GM19099 (cell line): ENCODE results near the gene DNAAF9.

Source experiments
- POLR2A ChIP-seq: IDR thresholded peaks from 3 replicates; pipeline ENCODE4 v1.6.1; 2011; ENCODE audit warnings: low read depth; ENCODE audit not compliant: insufficient read length; ENCODE audit errors: extremely low read depth

DNAAF9 gene

GRCh38 chr20:3420211-3420707 is 12.8 kb upstream of the DNAAF9 start:
- no peak for TF ChIP-seq POLR2A

DNA sequence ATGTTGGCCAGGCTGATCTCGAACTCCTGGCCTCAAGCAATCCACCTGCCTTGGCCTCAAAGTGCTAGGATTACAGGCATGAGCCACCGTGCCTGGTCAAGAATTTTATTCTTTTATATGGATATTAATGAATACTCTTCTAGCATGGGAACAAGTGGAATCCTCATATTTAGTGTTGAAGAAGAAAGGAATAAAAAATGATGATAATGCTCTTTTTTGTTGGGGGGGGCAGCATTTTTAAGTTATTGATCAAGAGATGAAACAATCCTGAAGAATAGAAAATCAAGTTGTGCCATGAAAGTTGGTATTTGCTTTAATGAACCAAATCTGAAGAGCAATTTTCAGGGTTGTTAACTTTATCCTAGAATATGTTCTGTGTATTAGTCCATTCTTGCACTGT is 6.7 kb upstream of the DNAAF9 start:
- no peak for TF ChIP-seq POLR2A

DNA sequence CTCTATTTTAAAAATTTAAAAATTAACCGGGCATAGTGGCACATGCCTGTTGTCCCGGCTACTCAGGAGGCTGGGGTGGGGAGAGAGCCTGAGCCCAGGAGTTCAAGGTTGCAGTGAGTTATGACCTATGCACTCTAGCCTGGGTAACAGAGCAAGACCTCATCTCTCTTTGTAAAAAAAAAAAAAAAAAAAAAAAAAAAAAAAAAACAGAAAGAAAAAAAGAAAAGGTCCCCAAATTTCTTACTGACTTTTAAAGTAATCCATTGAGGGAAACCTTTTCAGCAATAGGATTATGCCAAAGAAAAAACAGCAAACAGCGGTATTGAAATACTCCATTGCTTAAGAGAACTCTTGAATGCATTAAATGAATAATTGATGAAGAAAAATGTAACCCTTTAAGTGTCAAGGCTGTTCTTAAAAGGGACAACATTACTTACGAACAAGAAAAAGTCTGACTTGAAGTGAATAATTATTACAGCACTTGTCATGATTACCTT is 6.0 kb upstream of the DNAAF9 start:
- no peak for TF ChIP-seq POLR2A

DNA sequence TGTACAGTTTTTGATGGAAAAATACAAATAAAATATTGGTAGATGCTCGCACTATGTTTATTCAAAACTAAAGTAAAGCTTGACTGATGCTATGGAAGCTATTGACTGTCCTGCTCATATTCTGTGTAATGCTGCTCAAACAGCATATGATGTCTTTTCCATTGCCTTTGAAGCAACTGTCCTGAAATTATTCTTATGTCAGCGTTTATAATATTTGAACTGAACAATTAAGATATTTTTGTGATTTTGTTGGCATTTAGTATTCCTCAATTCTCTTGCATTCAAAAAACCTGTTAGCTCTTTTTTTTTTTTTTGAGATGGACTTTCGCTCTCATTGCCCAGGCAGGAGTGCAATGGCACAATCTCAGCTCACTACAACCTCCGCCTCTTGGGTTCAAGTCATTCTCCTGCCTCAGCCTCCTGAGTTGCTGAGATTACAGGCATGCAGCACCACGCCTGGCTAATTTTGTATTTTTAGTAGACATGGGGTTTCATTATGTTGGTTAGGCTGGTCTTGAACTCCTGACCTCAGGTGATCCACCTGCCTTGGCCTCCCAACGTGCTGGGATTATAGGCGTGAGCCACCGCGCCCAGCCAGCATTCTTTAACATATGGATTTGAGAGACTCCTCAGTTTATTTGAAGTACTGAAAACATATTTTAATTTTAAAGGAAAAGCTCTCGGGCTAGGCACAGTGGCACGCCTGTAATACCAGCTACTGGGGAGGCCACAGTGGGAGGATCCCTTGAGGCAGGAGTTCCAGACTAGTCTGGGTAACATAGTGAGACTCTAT is 5.3 kb upstream of the DNAAF9 start:
- no peak for TF ChIP-seq POLR2A

GRCh38 chr20:3410464-3410863 is 3.0 kb upstream of the DNAAF9 start:
- TF ChIP-seq POLR2A, result no peak

- TF ChIP-seq POLR2A, result no peak
Observed at GRCh38 chr20:3409417-3409816, 1.9 kb upstream of the DNAAF9 start.

- no peak for TF ChIP-seq POLR2A
Observed at GRCh38 chr20:3407771-3408637, 535 bp upstream of the DNAAF9 start.

- TF ChIP-seq POLR2A, result no peak
Observed at GRCh38 chr20:3406481-3407039, 909 bp downstream of the DNAAF9 start.

DNA sequence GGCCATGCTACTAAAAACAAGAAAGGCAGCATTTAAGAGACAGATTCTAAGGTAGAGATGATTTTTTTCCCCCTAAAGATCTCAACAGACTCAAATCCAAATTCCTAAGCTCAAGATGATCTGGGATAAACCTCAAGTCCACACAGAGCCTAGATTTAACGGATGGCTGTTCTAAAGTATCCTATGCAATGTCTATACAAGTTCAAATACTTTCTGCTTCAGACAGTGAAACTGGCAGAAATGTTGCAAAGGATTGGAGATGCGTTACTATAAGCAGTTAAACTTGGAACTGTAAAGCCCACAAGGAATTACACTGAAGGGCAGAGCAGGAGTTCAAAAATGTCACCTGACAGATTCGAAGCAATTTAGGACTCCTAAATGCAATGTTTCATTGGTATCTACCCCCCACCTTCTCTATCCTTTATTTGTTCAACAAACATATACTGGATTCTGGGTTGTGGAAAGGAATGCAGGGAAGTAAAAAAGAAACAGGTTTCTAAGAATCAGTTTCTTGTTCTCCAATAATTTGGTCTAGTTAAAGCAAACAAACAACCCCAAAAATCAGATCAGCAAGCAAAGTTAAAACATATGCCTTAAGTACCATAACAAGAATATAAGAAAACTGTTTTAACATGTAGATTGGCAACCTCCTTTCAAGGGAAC is 1.6 kb downstream of the DNAAF9 start:
- no peak for TF ChIP-seq POLR2A

DNA sequence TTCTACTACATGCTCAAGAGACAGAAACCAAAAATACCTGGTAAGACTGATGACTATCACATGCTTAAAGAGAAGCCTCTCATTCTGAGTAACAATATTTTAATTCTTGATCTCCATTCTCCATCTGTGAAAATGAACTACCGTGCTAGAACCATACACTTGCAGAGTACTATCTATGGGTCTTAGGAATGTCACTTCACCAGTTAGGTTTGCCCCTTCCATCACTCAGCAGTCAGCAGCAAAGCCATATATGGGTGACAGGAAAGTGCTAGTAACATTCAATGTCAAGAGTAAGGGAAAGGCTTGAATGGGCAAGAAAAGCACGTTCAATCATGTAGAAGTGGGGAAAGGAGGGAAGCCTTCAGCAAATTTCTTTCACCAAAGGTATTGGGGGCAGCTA is 2.3 kb downstream of the DNAAF9 start:
- no peak for TF ChIP-seq POLR2A

DNA sequence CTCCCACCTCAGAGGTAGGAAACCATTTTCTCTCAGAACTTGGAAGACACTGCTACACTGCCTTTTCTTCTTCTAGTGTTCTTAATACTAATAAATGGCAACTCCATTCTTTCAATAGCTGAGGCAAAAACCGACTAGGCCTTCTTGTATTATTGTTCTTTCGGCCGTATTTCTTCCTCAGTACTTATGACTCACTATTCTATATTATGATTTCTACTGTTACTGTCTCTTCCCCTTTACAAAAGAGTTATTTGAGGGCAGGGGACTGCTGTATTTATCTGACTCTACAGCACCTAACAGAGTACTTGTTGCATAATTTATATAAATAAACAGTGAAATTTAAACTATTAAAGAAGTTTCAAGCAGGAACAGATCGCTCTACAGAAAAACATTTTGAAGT is 3.1 kb downstream of the DNAAF9 start:
- TF ChIP-seq POLR2A, result no peak

- TF ChIP-seq POLR2A, result no peak
Observed at GRCh38 chr20:3403741-3404140, 3.7 kb downstream of the DNAAF9 start.

- no peak for TF ChIP-seq POLR2A
Observed at GRCh38 chr20:3402453-3402852, 5.0 kb downstream of the DNAAF9 start.

DNA sequence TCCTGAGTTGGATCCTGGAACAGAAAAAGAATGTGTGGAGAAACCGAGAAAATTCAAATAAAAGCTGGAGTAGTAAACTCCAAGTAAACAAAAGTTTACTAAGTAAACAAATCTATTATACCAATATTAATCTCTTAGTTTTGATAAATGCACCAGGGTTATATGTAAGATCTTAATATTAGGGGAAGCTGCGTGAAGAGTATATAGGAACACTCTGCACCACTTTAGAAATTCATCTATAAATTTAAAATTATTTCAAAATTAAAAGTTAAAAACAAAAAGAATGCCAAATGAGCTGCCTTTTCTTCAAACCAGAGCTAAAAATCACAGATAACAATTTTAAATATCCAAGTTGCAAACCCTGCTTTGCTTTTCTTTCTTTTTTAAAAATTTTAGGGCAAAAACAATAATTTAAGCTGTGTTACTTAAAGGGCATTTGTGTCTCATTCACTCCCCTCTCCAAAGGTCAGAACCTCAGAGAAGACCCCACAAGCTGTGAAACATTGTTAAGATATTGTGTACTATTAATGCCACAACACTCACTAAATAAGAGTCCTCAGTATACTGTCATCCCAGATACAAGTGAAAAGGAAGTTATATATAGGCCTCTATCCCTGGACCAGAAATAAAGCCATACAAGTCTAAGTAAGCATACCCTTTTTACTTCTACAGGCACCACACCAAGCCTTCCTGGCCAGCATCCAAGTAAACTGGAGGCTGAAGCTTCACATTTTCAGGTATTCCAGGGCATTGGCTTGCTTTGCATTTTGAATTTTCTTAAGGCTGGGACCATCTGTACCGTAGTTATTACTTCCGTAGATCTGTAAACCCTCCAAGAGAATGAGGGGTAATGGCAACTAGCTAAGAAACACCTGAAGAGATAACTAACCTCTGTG is 7.0 kb downstream of the DNAAF9 start:
- TF ChIP-seq POLR2A, result no peak

DNA sequence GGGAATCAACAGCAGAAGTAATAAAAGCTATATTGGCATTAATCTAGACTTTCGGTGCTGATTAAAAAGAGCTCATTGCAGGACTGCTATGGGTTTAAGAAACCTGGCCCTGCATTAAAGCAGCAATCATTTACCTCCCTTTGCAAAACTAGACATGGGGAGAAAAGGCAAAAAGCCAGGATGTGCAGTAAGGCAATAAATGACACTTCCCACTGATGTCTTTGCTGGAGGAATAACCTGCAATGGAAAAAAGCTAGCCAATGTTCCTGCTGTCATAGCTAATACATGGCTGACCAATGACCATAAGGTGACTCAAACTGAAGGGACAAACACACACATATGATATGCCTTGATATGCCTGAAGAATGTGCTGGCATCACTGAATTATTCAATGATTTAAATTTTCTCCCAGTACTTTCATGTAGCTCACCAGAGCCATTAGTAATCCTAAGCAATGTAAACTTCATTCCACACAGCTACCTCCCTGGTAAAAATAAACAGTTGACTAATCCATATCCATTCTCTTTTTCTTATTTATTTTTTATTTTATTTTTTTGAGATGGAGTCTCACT is 8.7 kb downstream of the DNAAF9 start:
- no peak for TF ChIP-seq POLR2A
